ENCODE measurements around the gene GPATCH11. TPM values are rescaled to one million over a fixed set of nuclear protein-coding genes. Genes with fewer than 3 reads are reported as not detected.

The GPATCH11 gene
- total RNA-seq, 1 donor from 2014 or later = 16.2 TPM

DNA sequence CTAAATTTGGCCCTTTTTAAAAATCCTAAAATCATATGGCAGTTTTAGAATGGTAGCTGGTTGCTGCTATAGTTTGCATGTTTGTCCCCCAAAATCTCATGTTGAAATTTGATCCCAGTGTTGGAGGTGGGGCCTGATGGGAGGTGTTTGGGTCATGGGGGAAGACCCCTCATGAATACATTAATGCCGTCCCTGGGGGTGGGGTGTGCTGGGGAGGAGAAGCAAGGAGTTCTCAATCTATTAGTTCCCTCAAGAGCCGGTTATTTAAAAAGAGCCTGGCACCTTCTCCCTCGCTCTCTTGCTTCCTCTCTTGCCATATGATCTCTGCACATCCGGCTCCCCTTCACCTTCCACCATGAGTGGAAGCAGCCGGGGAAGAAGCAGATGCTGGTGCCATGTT is 20.8 kb downstream of the GPATCH11 start:
- no peak for DNase-seq (ENCODE audit: low spot score)

DNA sequence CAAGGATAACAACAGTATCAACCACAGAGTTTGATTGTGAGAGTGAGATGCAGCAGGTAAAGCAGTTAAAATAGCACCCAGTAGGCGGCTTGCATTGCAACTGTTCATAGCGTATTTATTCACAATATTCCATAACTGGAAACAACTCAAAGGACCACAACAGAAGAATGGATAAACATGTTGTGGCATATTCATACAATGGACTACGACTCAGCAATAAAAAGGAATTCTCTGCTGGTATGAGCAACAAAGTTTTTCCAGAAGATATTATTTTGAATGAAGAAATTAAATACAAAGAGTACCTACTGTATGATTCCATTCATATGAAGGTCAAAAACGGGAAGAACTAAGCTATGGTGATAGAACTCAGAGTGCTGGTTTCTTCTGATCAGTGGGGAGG is 25.2 kb downstream of the GPATCH11 start:
- no peak for DNase-seq (ENCODE audit: low spot score)

DNA sequence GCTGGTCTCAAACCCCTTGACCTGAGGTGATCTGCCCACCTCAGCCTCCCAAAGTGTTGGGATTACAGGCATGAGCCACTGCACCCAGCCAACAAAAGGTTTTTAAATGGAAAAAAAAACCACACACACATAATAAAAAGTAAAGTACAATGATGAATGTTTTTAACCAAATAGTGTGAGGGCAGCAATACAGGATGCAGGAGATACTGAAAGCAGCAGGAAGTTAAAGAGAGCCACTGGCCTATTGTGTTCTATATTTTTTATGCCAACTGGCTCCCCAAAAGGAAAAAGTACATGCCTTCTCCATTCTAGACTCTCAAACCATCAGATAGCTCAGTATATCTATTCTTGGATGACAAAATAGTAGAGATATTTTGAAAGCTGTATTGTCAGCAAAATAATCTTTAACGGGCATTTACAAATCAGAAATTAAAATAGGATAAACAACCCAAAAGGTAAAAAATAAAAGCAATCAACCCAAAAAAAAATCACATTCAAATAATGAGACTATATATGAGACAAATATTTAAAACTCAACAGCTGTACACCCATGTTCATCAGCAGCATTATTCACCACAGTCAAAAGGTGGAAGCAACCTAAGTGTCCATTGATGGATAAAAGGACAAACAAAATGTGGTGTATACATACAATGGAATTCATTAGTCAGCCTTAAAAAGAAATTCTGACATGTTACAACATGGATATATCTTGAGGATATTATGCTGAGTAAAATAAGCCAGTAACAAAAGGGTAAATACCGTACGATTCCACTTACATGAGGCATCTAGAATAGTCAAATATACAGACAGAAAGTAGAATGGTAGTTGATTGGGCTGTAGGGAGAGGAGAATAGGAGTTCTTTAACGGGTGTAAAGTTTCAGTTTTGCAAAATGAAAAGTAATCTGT is 26.2 kb downstream of the GPATCH11 start:
- no peak for DNase-seq (ENCODE audit: low spot score)

DNA sequence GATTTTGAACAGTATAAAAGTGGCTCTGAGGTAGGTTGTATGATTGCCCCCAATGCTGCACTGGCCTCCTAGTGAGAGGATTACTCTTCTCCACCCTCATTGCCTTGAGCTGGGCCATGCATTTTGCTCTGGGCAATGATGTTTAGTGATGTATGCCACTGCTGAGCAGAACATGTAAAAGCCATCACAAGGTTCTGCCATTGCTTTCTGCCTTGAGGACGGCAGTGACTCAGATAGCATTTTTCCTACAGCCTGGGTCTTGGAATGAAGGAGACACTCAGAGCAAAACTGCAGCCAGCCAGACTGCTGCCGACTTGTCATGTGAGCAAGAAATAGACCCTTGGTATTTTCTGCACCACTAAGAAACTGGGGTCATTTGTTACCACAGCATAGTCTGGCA is 27.6 kb downstream of the GPATCH11 start:
- no peak for DNase-seq (ENCODE audit: low spot score)

DNA sequence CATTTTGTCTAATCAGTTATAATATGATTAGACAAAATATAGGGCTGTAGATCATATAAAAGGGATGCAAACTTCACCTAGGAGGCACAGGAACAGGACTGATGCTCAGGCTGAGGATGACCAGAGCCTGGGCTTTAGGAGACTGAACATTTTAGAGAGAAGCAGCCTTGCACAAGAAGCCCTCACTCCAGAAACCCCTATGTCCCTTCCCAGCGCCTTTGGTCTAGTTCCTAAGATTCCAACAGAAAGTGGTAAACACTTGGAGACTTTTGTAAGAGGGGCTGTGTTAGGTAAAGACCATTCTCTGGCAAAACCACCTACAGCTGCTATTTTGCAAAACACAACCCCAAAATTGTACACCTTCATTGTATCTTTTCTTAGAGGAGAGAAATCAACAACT is 33.2 kb downstream of the GPATCH11 start:
- DNase-seq (ENCODE audit: low spot score) = no peak

DNA sequence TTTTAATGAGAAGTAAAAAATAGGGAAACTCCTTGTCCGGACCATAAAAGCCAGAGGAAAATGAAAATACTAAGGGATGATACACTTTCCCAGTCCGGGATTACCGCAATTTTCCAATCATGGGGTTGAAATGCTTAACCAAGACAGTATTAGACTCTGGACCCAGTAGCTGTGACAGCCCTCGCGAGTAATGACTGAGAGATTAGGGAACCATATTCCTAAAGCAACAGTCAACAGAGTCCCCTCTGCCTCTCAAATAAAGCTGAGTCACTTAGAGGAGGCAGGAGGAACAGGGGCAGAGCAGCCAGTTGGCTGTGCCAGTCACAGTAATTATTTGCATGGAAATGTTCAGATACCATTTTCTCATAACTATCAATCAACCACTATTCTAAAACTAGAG is 34.8 kb downstream of the GPATCH11 start:
- DNase-seq (ENCODE audit: low spot score) = no peak

DNA sequence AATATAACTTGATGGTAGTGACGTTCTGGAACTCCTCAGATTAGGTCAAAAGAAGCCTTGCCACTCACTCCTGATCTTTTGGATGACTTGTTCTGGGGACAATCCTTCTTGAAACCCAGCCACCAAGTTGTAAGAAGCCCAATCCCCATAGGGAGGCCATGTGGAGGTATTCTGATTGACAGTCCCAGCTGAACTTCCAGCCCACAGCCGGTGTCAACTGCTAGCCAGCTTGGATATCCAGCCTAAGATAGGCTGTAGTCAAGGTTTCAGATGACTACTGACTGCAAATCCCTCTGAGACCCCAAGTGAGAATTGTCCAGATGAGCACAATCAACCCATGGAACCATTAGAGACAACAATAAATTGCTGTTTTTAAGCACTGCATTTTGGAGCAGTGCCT is 41.1 kb downstream of the GPATCH11 start:
- no peak for DNase-seq (ENCODE audit: low spot score)

DNA sequence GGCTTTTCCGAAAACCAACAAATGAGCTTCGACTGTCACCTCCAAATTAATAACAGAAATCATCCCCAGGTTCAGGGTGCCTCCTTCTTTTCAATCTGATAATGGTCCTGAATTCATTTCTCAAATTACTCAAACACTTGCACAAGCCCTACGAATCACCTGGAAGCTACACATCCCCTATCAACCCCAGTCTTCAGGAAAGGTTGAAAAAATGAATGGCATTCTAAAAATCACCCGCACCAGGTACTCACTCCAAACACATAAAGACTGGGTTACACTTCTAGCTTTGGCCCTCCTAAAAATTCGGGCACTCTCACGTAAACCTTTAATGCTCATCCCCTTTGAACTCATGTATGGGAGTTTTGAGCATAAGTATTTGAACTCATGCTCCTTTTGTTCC is 48.6 kb downstream of the GPATCH11 start:
- no peak for DNase-seq (ENCODE audit: low spot score)

DNA sequence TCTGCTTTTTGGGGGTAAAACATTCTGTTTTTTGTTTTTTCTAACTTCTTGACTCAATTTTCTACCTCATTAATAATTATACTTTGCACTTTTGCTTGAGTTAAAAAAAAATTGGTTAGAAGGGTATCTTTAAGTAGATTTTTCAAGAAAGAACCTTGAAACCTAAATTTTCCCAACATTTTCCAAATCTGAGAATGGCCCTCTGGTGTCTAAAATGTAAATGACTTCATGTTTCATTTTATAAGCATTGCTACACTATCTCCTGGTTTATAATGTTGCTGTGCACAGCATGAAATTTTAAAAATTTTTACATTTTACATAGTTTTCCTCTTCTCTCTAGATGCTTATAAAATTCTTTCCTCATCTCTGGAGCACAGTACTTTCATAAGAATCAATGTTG is 58.2 kb downstream of the GPATCH11 start:
- no peak for DNase-seq (ENCODE audit: low spot score)

DNA sequence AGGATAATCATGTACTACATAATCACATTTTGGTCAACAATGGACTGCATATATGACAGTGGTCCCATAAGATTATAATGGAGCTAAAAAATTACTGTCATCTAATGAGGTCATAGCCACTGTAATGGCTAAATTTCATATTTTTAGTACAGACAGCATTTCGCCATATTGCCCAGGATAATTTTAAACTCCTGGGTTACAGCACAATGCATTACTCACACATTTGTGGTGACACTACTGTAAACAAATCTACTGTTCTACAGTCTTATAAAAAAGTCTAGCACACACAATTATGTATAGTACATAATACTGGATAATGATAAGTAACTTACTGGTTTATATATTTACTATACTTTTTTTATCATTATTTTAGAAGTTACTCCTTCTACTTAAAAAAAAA is 59.7 kb downstream of the GPATCH11 start:
- no peak for DNase-seq (ENCODE audit: low spot score)

DNA sequence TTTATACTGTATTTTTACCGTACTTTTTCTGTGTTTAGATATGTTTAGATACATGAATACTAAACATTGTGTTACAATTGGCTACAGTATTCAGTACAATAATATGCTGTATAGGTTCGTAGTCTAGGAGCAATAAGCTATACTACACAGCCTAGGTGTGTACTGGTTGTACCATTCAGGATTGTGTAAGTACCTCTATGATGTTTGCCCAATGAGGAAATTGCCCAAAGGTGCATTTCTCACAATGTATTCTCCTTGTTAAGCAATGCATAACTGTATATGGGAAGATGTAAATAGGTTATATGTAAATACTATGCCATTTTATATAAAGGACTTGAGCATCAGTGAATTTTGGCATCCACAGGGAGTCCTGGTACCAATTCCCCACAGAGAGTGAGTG is 61.7 kb downstream of the GPATCH11 start:
- DNase-seq (ENCODE audit: low spot score) = no peak

DNA sequence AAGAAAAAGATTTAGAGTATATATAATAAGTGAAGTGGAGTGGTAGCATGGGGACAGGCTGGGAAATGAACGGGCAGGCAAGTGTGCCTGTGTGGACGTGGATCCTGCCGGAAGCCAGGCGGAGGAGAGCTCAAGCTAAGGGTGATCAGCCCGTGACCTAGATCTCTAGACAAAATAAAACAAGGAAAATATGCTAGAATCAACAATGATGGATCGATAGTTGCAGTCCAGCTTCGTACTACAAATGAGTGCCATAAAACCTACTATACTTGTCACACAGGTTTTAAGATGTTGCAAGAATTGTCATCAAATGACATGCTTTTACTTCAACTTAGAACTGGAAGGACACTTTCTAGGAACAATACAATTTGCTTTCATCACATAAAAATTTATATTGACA is 64.0 kb downstream of the GPATCH11 start:
- no peak for DNase-seq (ENCODE audit: low spot score)

Other genes starting within 250 kb of the GPATCH11 start
- gene STRN, start 118.0 kb upstream of the GPATCH11 start, total RNA-seq = 26.2 TPM
- gene HEATR5B, start 146 bp upstream of the GPATCH11 start, total RNA-seq = 22.4 TPM
- 56.2 TPM for gene EIF2AK2, start 72.5 kb downstream of the GPATCH11 start, total RNA-seq
- gene SULT6B1, start 104.2 kb downstream of the GPATCH11 start, total RNA-seq = not detected
- 40.2 TPM for gene CEBPZOS, start 112.0 kb downstream of the GPATCH11 start, total RNA-seq
- gene CEBPZ, start 147.1 kb downstream of the GPATCH11 start, total RNA-seq = 45.6 TPM
- 14.6 TPM for gene NDUFAF7, start 147.1 kb downstream of the GPATCH11 start, total RNA-seq
- gene PRKD3, start 240.3 kb downstream of the GPATCH11 start, total RNA-seq = 35.1 TPM

Data from mesenteric fat pad (tissue), 1 donor.